ENCODE data around the gene CUX1.

Gene CUX1

DNA sequence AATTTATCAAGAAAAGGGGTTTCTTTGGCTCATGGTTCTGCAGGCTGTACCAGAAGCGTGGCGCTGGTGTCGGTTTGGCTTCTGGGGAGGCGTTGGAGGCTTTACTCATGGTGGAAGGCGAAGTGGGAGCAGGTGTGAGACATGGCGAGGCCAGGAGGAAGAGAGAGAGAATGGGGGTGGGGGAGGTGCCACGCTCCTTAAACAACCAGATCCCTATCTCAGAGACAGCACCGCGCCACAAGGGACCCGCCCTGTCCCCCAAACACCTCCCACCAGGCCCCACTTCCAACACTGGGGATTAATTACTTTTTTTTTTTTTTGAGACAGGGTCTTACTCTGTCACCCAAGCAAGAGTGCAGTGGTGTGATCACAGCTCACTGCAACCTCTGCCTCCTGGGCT lies 451.2 kb downstream of the CUX1 start:
- TF ChIP-seq ISL1 (CRISPR knock-in tag; IDR thresholded peaks at IDR 0.05): no peak
- no peak for TF ChIP-seq ZFP3 (CRISPR knock-in tag; IDR thresholded peaks at IDR 0.05)
- TF ChIP-seq ZNF565 (CRISPR knock-in tag; conservative IDR thresholded peaks at IDR 0.05; ENCODE audit: low read depth): no peak
- TF ChIP-seq TCF4 (CRISPR knock-in tag; IDR thresholded peaks at IDR 0.05; ENCODE audit: borderline replicate concordance): no peak
- no peak for TF ChIP-seq GLIS3 (CRISPR knock-in tag; IDR thresholded peaks at IDR 0.05)
- TF ChIP-seq RARB (CRISPR knock-in tag; IDR thresholded peaks at IDR 0.05): no peak
- TF ChIP-seq, protein P1, sequence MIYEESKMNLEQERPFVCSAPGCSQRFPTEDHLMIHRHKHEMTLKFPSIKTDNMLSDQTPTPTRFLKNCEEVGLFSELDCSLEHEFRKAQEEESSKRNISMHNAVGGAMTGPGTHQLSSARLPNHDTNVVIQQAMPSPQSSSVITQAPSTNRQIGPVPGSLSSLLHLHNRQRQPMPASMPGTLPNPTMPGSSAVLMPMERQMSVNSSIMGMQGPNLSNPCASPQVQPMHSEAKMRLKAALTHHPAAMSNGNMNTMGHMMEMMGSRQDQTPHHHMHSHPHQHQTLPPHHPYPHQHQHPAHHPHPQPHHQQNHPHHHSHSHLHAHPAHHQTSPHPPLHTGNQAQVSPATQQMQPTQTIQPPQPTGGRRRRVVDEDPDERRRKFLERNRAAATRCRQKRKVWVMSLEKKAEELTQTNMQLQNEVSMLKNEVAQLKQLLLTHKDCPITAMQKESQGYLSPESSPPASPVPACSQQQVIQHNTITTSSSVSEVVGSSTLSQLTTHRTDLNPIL (CRISPR knock-in tag; IDR thresholded peaks at IDR 0.05; ENCODE audit: low read depth): no peak
- TF ChIP-seq ZFP30 (CRISPR knock-in tag; IDR thresholded peaks at IDR 0.05): no peak
- TF ChIP-seq, protein P2, sequence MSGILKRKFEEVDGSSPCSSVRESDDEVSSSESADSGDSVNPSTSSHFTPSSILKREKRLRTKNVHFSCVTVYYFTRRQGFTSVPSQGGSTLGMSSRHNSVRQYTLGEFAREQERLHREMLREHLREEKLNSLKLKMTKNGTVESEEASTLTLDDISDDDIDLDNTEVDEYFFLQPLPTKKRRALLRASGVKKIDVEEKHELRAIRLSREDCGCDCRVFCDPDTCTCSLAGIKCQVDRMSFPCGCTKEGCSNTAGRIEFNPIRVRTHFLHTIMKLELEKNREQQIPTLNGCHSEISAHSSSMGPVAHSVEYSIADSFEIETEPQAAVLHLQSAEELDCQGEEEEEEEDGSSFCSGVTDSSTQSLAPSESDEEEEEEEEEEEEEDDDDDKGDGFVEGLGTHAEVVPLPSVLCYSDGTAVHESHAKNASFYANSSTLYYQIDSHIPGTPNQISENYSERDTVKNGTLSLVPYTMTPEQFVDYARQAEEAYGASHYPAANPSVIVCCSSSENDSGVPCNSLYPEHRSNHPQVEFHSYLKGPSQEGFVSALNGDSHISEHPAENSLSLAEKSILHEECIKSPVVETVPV (CRISPR knock-in tag; IDR thresholded peaks at IDR 0.05): no peak
- no peak for TF ChIP-seq ARNTL (CRISPR knock-in tag; IDR thresholded peaks at IDR 0.05; ENCODE audit: borderline replicate concordance, low read depth)
- no peak for ATAC-seq

DNA sequence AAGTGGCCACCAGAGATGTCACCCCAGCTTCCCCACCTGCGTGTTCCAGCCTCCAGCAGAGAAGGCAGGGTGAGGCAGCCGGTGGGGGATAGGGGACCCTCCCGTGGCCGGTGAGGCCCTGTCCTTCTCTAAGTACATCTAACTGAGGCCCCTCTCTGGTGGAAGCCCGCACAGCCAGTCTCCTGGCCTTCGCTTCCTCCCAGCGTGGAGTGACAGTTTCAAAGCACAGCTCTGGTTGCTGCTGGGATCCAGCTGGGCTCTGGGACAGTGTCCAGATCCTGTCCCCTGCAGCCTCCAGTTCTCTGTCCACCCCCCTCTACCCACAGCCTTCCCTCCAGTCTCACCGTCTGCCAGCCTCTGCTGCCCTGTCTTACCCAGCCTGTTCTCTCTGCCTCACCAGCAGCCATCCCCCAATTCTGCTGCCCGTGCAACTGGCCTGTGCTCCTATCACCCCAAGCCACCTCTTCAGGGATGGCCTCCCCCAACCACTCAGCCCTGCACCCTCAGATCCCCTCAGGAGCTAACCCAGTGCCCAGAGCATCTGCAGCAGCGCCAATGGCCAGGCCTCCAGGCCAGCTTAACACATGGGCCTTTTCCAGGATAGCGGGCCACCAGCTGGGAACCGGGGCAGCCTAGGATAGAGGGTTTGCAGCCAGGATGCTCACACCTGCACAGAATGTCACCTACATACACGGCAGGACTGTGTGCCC lies 452.9 kb downstream of the CUX1 start:
- no peak; the same call in 2 of the 3 replicates for ATAC-seq
- TF ChIP-seq, protein P3, sequence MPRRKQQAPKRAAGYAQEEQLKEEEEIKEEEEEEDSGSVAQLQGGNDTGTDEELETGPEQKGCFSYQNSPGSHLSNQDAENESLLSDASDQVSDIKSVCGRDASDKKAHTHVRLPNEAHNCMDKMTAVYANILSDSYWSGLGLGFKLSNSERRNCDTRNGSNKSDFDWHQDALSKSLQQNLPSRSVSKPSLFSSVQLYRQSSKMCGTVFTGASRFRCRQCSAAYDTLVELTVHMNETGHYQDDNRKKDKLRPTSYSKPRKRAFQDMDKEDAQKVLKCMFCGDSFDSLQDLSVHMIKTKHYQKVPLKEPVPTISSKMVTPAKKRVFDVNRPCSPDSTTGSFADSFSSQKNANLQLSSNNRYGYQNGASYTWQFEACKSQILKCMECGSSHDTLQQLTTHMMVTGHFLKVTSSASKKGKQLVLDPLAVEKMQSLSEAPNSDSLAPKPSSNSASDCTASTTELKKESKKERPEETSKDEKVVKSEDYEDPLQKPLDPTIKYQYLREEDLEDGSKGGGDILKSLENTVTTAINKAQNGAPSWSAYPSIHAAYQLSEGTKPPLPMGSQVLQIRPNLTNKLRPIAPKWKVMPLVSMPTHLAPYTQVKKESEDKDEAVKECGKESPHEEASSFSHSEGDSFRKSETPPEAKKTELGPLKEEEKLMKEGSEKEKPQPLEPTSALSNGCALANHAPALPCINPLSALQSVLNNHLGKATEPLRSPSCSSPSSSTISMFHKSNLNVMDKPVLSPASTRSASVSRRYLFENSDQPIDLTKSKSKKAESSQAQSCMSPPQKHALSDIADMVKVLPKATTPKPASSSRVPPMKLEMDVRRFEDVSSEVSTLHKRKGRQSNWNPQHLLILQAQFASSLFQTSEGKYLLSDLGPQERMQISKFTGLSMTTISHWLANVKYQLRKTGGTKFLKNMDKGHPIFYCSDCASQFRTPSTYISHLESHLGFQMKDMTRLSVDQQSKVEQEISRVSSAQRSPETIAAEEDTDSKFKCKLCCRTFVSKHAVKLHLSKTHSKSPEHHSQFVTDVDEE (CRISPR knock-in tag; IDR thresholded peaks at IDR 0.05): 0 out of 2 replicates have a peak, but pooled peaks have one; percentile 35
- TF ChIP-seq ZFP30 (CRISPR knock-in tag; IDR thresholded peaks at IDR 0.05) (no peak), ESRRG (CRISPR knock-in tag; IDR thresholded peaks at IDR 0.05) (no peak), TCF4 (CRISPR knock-in tag; IDR thresholded peaks at IDR 0.05; ENCODE audit: borderline replicate concordance) (peak; percentile 77)

DNA sequence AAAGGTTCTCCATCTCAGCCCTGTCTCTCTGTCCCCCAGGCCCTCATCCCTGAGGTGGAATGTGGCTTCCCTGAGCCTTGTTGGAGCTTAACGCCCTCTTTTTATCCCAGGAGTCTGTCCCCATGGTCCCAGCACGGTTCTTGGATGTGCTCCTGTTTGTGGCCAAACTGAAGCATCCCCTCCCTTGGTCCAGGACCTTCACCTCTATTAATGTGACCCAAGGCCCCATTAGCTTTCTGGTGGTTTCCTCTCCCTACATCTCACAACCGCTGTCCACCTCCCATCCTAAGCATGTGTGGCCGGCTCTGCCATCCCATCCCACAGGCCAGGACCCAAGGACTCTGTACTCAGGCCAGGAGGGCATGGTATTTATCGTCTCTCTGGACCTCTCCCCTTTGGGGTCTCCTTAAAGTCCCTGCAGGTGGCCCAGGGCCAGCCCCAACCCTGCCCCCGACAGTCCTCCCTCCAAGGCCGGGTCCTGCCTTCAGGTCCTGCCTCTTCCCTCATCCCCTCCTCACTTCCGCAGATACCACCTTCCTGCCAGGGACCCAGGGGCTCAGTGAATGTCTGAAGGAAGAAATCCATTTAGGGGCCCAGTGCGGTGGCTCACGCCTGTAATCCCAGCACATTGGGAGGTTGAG lies 453.9 kb downstream of the CUX1 start:
- TF ChIP-seq, protein P4, sequence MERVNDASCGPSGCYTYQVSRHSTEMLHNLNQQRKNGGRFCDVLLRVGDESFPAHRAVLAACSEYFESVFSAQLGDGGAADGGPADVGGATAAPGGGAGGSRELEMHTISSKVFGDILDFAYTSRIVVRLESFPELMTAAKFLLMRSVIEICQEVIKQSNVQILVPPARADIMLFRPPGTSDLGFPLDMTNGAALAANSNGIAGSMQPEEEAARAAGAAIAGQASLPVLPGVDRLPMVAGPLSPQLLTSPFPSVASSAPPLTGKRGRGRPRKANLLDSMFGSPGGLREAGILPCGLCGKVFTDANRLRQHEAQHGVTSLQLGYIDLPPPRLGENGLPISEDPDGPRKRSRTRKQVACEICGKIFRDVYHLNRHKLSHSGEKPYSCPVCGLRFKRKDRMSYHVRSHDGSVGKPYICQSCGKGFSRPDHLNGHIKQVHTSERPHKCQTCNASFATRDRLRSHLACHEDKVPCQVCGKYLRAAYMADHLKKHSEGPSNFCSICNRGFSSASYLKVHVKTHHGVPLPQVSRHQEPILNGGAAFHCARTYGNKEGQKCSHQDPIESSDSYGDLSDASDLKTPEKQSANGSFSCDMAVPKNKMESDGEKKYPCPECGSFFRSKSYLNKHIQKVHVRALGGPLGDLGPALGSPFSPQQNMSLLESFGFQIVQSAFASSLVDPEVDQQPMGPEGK (CRISPR knock-in tag; IDR thresholded peaks at IDR 0.05; ENCODE audit: borderline replicate concordance): no peak
- peak; percentile 99 for TF ChIP-seq ZNF70 (CRISPR knock-in tag; IDR thresholded peaks at IDR 0.05)
- no peak for ATAC-seq

DNA sequence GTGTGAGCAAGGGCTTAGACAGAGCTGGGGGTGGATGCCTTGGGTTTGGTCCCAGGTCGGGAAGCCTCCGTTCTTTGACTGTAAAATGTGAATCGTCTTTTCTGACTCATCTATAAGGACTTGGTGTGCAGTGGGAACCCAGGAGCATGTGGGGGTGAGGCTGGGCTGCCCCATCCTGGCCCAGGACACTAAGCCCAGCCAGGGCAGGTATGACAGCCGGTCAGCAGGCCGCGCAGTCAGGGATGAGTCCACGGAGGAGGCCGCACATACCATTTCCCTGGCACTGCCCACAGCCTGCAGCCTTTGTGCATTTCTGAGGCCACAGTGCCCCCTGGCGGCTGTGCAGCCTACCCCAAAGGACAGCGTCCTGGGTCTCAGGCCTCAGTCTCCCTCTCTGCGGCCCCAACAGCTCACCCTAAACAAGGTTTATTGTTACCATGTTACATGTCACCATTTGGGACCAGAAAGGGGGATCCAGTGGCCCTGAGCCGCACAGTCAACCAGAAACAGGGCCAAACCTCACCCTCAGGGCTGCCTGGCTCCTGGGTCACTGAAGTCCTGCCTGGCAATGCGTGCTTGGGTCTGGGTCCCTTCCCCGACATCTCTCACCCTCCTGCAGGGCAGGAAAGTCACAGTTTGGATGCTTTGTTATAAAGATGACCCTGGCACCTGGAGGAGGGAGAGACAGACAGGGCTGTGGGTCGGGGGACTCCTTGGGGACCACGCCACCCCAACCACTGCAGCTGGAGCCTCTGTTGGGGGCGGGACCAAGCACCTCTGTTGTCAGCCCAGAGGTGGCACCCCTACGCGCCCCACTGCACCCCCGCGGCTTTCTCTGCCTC lies 454.9 kb downstream of the CUX1 start:
- TF ChIP-seq, protein P1 (CRISPR knock-in tag; IDR thresholded peaks at IDR 0.05; ENCODE audit: low read depth): no peak
- TF ChIP-seq ZNF70 (CRISPR knock-in tag; IDR thresholded peaks at IDR 0.05): 0 out of 2 replicates have a peak, but pooled peaks have one; percentile 30
- ATAC-seq: peak; percentile 94

Measured in SK-N-SH treated with all-trans-retinoic acid at 6 μM for 48 hours (cell line).